ENCODE results near the gene ANKLE2.
A peak's percentile ranks its signal among the peaks of the same experiment; 100 is the strongest.

ANKLE2 gene

DNA sequence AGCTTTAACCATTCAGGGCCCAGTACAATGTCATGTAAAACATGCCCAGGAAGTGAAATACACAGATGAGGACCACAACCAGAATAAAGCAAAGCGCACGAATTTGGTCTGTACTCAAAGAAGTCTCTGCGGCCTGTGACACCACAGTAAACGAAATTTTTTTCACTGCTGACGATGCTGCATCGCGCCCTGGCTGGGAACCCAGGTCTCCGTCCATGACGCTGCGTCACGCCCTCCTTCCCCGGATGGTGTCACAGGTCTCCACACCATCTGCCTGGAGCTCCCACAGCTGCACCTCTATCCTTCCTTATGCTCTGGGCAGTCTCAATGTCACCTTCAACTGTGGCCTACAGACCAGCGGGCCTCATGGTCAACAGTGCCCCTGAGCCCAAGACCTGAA, 17.8 kb downstream of the ANKLE2 start:
- DNase-seq, result no peak

DNA sequence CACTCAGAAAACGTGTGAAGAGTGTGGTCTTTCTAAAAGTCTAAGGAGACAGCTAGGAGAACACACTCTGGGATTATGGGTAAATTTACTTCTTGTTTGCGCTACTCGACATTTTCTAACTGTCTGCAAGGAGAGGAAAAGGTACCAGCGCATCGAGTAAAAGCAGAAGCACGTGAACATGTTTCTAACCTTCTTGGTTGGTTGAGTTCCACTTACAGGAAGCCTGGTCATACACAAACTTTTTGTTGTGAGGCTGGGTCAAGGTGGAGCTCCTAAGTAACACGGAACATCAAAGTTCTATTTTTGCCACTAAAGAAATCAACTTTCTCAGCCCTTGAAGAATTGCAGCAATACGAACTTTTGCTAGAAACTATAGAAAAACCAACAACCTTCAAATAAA, 20.0 kb downstream of the ANKLE2 start:
- DNase-seq, result no peak

DNA sequence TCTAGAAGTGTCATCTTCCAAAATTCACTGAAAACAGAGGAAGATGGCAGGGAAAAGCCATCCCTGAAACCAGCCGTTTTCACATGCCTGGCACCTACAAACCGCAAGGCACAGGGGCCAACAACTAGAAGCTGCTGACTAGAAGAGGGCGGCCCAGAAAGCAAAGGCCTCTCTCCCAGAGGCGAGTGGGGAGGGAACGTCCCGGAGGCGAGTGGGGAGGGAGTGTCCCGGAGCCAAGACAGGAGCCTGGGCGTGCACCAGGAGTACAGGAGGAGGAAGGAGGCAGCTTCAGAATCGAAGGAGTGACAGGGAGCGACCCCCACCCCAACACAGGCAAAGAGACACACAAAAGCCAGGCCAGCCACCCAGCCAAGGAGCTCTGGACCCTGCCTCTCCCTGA, 21.0 kb downstream of the ANKLE2 start:
- DNase-seq, result no peak

DNA sequence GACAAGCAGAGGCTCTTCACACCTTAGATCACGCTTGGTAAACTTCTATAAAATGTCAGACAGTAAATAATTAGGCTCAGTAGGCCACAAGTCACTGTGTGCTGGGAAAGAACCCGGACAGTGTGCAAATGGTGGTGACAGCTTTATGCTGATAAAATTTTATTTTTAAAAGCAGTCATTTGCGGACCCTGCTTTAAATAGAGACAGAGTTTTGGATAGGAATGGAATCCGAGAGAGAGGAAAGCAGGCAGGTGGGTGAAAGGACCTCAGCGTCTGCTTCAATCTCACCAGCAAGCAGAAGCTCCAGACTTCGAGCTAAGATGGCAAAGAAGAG, 21.4 kb downstream of the ANKLE2 start:
- DNase-seq, result no peak

DNA sequence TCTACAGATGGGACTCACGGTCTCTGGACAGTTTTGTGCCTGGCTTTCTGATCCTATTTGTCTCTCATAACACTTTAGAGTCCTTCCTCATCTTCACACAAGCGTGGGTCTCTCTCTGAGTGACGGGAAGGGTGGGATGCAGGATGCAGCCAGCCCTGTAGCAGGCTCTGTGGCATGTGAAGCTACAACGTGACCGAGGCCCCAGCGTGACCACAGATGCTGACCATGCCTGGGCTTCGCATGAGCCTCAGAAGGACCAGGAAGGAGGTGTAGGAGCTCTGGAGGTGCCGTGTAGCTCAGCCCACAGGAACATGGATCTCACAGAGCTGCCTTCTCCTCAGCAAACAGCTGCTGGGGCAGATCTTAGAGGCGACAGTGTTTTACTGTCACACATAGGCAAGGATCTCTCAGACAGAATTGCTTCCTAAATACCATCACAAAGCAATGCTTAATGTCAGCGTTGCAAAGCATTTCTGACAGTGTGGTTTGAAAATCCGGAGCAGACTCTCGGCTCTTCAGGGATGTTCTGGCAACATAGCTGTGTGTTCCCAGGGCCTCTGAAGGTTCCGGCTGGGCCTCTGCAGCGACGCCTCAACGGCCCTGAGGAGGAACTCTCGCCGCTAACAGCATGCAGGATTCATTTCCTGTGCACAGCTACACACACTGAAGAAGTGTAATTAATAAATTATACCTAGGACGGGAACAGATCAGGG, 21.9 kb downstream of the ANKLE2 start:
- DNase-seq, result no peak

DNA sequence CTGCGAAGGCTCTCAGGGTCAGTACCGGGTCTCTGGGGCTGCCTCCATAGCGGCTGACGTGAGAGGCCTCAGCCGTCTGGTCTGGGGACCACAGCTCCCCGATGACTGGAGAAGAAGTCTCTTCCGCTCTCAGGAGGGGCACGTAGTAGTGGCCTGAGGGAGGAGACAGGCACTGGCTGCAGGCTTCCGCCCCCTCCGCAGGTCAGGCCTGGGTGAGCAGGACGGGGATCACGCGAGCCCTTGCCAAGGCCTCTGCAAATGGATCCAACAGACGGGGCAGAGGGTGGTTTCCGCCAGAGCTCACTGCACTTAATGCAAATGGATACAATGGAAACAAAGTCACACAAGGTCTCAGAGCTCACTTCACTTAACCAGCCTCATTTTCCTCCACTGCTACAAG, 24.7 kb downstream of the ANKLE2 start:
- DNase-seq, result no peak

DNA sequence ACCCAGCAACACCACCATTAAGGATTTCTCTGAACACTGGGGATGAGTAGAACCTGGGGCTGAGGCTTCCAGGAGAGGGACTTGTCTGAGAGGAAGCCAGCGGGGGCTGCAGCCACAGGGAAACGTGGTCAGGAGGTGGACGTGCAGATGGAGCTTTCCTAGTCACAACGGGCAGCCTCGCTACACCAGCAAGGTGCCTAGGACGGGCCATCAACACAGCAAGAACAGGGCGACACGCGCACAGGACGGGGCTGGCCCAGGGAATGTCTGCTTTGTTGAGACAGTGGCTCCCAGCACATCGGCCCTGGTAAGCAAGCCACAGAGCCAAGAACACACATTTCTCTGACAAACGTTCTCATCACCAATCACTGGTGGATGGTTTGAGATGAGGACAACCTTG, 25.3 kb downstream of the ANKLE2 start:
- no peak for DNase-seq

DNA sequence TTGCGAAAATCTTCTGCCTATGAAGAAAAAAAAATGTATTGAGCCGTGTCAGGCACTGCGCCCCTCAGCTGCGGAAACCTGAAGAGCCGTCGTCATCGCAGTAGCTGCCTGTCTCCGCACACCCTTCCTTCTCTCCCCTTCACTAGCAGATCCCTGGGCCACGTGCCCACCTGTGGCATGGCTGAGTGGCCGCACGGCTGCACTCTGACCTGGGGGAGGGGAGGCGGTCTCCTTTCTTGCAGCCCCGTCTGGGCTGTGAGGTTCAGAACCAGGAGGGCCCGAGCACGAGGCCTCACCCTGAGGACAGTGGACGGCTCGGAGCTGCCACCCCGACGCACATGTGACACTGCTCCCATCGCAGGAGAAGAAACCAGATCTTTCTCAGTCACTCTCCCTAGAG, 26.1 kb downstream of the ANKLE2 start:
- no peak for DNase-seq

DNA sequence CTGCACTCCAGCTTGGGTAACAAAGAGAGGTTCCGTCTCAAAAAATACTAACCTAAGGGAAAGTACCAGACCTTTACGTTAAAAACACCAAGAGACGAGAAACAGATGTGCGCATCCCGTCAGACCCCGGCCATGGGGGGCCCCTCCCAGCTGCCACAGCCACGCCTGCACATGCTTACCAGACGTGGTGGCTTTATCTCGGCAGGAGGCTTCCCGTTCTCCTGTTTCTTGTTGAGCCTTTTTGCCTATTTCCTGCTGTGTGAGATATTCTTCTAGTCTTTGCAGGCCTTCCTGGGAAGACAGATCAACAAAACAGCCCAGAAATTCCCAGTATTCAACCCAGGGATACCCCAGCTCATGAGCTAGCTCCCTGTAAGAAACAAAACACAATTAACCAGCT, 27.4 kb downstream of the ANKLE2 start:
- DNase-seq, result peak; percentile 79

DNA sequence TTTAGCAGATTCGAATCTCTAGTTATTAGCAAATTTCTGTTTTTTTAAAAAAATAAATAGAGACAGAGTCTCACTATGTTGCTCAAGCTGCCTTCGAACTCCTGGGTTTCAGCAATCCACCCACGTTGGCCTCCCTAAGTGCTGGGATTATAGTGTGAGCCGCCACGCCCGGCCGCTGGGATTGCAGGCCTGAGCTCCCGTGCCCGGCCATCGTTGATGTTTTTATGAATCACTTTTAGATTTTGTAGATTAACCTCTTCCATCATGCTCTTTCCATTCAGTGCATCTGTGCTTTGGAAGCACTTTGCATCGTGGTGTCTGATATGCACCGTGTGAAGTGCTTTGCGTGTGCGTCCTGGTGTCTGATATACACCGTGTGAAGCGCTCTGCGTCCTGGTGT, 30.1 kb downstream of the ANKLE2 start:
- no peak for DNase-seq

DNA sequence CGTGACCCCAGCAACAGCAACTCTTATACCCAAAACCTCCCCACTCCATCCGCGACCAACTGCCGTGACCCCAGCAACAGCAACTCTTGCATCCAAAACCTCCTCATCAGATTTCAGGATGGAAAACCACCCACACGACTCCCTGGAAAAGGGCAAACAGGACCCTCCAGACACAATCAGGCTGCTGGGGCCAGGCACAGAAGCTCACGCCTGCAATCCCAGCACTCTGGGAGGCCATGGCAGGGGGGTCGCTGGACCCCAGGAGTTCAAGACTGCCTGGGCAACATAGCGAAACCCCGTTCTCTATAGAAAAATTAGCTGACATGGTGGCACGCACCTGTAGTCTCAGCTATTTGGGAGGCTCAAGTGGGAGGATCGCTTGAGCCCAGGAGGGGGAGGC, 31.3 kb downstream of the ANKLE2 start:
- DNase-seq, result no peak

DNA sequence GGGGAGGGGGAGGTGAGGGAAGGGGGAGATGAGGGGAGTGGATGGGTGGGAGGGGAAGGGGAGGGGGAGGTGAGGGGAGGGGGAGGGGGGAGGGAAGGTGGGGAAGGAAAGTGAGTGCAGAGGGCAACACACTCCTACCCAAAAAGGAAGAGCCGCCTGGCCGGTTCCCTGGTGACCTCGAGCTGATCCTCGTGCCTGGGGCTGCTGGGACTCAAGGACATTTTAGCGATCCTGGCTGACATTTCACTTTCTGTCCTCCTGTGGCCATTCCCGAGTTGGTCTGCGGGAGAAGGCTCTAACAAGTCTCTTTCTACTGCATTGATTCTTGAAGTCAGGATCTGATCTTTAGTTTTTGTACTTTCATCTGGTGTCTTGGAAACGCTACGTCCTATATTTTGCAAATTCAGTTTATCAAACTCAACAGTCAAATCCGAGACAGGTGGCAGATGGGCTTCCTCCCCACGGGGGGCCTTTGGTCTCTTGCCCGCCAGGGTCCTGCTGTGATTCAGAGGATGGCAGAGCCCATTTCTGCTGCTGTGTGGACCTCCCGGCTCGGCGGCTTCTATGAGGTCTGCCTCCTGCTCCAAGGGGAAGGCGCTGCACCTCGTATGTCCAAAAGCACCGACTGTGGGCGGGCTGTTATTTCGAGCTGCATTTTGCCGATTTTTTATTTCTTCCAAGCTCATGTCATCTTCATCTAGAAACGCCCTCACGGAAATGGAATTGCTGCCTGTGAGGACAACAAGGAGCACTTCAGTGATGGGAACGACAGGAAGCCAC, 31.9 kb downstream of the ANKLE2 start:
- no peak for DNase-seq

DNA sequence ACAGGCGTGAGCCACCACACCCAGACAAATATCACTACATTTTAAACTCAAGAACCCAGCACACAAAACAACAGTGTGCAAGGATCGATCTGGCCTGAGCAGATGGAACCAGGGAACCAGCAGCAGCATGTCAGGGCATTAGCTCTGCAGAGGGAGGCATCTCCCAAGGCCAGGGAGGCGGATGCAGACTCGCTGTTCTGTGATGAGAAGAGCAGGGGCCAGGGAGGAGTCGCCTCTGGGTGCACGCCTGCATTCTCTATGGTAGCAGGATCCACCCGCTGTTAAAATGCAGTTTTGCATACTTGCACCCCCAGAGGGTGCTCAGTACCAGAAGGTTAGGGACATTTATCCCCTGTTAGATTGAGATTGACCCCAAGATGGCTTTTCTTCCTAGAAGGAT, 33.1 kb downstream of the ANKLE2 start:
- DNase-seq, result no peak

DNA sequence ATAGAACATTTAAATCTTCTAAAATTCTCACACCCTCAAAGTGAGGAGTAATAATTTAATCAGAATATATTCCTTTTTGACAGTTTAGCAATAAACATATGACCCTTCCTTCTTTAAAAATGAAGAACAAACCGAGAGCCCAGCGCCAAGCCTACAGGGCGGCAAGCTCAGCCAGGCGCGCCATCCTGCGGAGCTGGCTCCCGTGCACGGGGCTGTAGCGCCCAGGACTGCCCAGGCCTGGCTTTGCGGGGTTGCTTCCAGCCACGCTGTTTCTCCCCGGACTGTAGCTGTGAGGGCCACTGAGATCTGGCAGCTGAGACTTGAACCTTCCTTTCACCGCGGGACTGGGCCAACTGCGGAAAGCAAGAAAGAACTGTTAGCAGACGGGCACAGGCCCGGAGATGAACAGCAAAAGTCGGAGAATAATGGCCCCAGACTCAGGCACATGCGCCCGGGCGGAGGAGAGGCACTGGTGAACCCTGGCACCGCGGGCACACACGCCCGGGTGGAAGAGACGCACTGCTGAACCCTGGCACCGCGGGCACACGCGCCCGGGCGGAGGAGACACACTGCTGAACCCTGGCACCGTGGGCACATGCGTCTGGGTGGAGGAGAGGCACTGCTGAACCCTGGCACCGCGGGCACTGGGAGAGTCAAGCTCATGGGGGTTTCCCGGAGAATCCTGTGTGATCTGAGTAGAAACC, 34.4 kb downstream of the ANKLE2 start:
- DNase-seq, result no peak

DNA sequence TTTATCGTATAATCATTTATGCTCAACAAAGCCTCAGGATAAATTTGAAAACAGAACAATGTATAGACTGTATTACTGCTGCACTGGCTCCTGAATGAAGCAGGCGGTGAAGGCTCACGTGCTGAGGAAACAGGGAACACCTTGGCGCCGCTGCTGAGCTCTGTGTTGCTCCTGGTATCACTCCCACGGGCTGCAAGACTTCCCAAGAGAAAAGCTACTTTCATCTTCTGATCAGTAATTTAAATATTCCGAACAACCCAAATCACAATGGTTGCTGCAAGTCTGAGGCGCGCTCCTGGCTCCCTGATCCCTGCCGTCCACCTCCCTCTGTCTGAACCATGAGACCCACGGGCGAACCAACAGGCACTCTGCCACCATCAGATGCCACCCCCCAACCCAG, 35.2 kb downstream of the ANKLE2 start:
- DNase-seq, result no peak

DNA sequence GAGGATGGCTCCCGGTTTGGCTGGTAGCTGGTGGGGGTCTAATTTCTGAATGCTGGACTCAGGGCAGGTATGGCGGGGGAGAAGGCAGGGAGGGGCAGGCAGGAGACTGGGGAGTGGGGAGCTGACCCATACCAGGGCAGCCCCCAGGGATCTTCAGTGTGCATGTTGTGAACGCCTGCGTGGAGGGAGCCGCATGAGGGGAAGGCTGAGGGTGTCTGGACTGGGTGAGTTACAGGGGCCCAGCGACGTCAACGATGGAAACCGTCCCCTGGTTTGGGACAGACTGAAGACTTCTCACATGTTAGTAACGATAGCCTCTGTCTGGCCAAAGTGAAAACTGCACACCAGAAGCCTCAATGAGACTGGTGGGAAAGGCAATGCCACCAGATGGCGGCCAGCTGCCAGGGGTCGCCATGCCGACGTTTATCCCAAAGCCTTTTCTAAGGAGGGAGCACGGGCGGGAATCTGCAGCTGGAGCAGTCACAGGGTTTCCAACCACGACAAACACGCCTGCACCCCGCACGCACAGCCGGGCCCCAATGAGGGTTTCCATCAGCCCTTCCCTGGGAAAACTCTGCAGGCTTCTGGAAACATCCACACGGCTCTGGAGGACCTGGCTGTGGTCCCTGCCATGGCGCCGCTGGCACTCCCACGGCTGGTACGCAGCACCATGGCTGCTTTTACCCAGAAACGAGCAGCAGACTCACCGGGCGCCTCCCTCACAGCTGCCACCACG, 37.0 kb downstream of the ANKLE2 start:
- peak; percentile 32 for DNase-seq

DNA sequence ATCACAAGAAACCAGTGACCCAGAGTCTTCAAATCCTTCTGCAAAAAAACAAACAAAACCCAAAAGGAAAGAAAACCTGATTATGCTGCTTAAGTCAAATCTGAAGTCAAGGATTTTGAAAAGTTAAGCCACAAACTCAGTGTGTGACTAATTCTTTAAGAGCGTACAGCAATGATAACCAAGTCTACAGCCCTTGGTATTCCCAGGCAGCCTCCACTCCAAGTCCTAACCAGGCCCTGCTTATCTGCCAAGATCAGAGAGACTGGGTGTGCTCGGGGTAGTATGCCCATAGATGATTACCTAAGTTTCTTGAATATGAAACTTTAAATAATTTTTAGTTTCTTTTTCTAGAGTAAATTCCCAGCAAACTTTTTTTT, 37.9 kb downstream of the ANKLE2 start:
- no peak for DNase-seq

DNA sequence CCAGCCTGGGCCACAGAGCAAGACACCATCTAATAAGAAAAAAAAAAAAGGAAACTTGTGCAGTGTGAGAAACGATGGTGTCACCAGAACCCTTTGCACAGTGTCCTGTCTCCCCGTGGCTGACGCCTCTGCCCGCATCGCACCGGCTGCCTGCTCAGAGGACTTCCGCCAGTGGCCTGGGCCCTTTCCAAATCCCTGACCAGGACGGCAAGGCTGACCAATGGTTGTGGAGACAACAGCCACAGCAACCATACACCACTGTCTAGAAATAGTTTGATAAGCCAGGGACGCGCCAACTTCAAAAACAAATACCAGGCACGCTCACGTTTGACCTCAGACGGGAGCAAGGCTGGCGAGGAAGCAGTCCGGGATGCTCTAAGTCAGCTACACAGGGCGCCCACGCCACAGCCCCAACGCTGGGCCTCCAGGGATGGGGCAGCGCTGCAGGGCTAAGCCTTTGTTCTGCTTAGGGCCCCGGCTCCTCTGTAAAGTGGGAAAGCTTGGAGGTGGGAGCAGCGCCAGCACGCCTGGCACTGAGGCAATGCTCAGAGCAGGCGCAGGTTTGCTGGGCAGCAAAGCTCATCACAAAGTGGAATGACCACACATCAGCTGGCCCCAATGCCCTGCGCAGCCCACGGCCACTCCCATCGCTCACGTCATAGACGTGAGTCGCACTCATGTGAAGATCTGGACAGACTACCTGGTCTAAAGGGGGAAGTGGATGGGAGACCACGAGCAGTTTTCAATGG, 38.4 kb downstream of the ANKLE2 start:
- no peak for DNase-seq

DNA sequence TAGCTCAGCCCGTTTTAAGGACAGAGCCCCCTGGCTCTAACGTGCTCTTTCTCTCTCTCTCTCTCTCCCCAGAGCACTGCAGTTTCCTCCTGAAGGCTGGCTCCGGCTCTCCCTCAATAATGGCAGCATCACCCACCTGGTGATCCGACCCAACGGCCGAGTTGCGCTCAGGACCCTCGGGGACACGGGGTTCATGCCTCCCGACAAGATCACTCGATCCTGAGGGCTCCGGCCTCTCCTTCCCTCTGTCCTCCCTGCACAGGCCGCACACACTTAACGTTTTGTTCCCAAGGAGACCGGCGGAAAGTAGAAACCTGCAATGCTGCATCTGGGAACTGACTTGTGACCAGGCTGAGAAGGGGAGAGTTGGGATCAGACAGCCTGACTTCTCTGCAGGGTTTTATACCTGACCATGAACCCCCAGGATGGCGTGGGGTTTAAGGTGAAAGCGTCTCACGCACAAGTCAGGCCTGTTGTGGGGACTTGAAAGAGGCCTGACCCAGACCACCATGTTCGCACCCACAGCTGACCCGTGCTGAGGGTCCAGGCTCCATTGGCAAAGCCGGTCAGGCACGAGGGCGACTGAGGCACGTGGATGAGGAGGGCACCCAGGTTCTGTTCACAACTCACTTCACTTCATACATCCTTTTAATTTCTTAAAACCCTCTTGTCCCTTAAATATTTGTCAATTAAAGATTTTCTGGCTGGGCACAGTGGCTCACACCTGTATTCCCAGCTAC, 40.9 kb downstream of the ANKLE2 start:
- no peak for DNase-seq

DNA sequence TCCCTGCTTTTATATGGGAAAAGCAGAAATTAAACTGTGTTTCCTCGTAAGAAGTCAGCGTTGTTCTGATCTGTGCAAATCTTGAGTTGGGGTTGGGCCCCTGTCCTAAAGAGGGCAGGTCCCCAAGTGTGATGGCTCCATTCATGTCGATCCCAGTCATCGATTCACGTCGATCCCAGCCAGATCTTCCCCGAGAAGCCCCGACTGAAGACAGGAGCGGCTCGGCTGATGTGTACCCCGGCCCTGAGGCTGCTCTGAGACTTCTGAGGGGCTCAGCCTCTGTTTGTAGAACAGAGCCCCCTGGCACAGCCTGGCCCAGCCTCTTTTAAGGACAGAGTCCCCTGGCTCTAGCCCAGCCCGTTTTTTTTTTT, 41.7 kb downstream of the ANKLE2 start:
- no peak for DNase-seq

DNA sequence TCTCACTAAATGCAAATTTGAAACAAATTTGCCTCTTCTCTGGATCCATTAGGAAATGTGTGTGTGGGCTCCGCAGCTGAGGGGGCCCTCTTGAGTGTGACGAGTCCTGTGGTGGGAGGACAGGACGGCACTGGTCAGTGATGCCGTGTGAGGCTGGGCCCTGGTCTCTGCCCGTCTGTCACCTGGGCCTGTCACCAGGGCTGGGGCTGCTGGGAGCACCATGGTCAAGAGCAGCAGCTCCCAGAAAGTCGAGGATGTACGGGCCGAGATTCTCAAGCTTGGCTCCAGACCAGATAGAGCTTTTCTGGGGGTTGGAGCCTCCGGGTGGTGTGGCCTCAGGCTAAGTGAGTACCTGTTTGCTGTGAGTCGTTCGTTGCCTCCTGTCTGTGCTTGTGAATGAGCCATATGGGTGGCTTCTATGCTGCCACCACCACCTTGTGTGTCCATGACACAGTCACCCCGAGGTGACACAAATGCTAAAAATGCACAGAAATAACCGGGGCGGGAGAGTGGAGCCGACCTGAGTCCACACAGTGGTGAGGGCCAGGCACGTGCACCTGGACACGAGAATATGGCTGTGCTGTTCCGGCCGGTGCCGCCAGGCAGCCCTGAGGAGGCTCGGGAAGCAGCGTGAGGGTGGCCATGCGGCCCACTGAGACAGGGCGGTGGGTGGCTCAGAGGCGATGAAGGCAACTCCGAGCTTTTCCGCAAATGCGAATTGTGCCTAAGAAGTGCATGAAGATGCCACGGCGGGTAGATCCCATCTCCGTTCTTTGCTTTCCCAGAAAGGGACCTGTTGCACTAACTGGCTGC, 42.3 kb downstream of the ANKLE2 start:
- no peak for DNase-seq
